ENCODE results near the gene CCR5. TPM values are rescaled to one million over a fixed set of nuclear protein-coding genes. Genes with fewer than 3 reads are reported as not detected.

Gene CCR5
- total and polyA plus RNA-seq, 9 of the 15 experiments (the other 6 are each of a cell fraction or from before 2014, with no cell fraction given): not detected

DNA sequence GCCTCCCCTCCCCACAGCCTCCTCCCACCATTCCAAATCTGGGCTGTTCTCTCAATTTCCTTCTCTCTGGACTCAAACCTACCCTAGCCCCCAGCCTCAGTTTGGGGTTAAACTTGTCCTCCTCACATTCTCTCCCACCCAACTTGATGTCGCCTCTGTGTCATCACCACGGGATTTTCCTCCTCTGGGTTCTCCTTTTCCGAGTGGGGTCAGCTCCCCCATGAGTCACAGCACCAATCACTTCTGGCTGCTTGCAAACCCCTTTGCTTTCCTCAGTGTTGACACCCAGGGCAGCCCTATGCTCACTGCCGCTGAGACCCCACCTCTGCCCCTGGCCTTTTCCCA lies 35.7 kb downstream of the CCR5 start (continued):
- TF ChIP-seq TAF7 (tag; IDR thresholded peaks at IDR 0.05) (peak; percentile 14; the same call in 1 of the 2 replicates), ZNF75A (CRISPR knock-in tag; IDR thresholded peaks at IDR 0.05) (no peak), NR2C1 (IDR thresholded peaks at IDR 0.05) (no peak), NR2C1 (tag; IDR thresholded peaks at IDR 0.05) (no peak), SMAD1 (IDR thresholded peaks at IDR 0.05; ENCODE audit: low read depth, low read length, partially characterized antibody) (no peak), MYC (IDR thresholded peaks at IDR 0.05; ENCODE audit: low read depth, low read length) (no peak), MYC (CRISPR knock-in tag; IDR thresholded peaks at IDR 0.05; ENCODE audit: borderline replicate concordance, low read depth) (no peak), DNMT1 (IDR thresholded peaks at IDR 0.05) (no peak), ZNF696 (CRISPR knock-in tag; conservative IDR thresholded peaks at IDR 0.05) (no peak), ELF1 (tag; IDR thresholded peaks at IDR 0.05) (no peak), ZNF316 (IDR thresholded peaks at IDR 0.05) (no peak), HLTF (IDR thresholded peaks at IDR 0.05) (no peak), ZBTB1 (CRISPR knock-in tag; IDR thresholded peaks at IDR 0.05; ENCODE audit: borderline replicate concordance, low read depth) (peak; percentile 78), ZFP30 (CRISPR knock-in tag; IDR thresholded peaks at IDR 0.05; ENCODE audit: borderline replicate concordance) (no peak), RBM34 (IDR thresholded peaks at IDR 0.05; ENCODE audit: borderline replicate concordance, insufficient read depth, low read length) (no peak), GABPA (tag; conservative IDR thresholded peaks at IDR 0.05; ENCODE audit: low read depth) (no peak), RBM25 (IDR thresholded peaks at IDR 0.05; ENCODE audit: low read depth, low read length, severe bottlenecking) (no peak)
- TF ChIP-seq, protein P1, sequence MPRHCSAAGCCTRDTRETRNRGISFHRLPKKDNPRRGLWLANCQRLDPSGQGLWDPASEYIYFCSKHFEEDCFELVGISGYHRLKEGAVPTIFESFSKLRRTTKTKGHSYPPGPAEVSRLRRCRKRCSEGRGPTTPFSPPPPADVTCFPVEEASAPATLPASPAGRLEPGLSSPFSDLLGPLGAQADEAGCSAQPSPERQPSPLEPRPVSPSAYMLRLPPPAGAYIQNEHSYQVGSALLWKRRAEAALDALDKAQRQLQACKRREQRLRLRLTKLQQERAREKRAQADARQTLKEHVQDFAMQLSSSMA (CRISPR knock-in tag; IDR thresholded peaks at IDR 0.05): no peak
- TF ChIP-seq, protein P2, sequence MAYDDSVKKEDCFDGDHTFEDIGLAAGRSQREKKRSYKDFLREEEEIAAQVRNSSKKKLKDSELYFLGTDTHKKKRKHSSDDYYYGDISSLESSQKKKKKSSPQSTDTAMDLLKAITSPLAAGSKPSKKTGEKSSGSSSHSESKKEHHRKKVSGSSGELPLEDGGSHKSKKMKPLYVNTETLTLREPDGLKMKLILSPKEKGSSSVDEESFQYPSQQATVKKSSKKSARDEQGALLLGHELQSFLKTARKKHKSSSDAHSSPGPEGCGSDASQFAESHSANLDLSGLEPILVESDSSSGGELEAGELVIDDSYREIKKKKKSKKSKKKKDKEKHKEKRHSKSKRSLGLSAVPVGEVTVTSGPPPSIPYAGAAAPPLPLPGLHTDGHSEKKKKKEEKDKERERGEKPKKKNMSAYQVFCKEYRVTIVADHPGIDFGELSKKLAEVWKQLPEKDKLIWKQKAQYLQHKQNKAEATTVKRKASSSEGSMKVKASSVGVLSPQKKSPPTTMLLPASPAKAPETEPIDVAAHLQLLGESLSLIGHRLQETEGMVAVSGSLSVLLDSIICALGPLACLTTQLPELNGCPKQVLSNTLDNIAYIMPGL (CRISPR knock-in tag; IDR thresholded peaks at IDR 0.05): no peak
- TF ChIP-seq, protein P3, sequence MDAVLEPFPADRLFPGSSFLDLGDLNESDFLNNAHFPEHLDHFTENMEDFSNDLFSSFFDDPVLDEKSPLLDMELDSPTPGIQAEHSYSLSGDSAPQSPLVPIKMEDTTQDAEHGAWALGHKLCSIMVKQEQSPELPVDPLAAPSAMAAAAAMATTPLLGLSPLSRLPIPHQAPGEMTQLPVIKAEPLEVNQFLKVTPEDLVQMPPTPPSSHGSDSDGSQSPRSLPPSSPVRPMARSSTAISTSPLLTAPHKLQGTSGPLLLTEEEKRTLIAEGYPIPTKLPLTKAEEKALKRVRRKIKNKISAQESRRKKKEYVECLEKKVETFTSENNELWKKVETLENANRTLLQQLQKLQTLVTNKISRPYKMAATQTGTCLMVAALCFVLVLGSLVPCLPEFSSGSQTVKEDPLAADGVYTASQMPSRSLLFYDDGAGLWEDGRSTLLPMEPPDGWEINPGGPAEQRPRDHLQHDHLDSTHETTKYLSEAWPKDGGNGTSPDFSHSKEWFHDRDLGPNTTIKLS (IDR thresholded peaks at IDR 0.05; ENCODE audit: borderline replicate concordance, low read depth): no peak
- TF ChIP-seq, protein P4, sequence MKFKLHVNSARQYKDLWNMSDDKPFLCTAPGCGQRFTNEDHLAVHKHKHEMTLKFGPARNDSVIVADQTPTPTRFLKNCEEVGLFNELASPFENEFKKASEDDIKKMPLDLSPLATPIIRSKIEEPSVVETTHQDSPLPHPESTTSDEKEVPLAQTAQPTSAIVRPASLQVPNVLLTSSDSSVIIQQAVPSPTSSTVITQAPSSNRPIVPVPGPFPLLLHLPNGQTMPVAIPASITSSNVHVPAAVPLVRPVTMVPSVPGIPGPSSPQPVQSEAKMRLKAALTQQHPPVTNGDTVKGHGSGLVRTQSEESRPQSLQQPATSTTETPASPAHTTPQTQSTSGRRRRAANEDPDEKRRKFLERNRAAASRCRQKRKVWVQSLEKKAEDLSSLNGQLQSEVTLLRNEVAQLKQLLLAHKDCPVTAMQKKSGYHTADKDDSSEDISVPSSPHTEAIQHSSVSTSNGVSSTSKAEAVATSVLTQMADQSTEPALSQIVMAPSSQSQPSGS (CRISPR knock-in tag; IDR thresholded peaks at IDR 0.05): no peak
- TF ChIP-seq, protein P5, sequence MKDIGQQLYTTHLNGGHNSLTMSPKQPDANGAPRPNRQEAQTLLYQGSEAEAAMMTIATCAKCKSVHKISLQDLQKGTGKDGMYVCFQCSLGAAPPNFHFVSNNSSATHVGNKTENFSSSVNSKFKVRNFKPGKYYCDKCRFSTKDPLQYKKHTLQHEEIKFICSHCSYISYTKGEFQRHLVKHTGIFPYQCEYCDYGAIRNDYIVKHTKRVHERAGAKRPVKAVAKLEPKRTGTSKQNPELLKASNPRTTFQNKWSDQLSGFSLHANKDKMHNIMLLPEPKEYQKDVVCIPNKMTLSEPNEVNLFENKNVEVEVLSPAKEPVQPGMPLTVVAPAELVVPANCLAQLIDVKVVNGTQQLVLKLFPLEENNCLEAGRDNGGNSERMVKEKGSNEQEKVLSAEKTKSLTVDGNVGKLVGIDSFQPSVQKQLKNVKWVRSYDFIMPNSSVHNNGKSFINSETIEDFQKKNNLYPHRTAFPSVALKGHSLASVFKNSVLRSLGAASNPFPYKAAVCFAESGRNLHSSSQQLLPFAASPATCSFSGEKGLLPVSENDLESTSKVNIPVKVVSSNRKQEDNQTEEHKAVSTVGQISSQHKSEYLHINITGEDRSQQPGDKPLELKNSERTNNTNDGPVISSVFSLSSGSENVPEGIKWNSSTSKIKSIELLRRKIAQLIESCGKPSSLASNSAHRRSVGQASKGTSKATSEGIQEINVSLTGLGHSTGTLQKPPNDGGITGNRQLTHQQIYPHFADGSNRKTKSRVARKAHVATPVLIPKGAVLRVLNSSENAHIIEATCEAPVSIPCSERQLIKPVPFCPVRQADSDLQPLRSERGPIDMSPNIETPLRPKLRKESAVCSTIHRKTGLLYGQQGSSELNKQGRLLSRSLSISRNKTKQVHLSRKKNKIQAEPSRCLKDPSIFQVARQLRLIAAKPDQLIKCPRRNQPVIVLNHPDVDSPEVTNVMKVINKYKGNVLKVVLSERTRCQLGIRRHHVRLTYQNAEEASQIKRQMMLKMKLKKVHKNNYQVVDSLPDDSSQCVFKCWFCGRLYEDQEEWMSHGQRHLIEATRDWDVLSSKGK (CRISPR knock-in tag; IDR thresholded peaks at IDR 0.05): no peak

All from K562 (cell line).